ELF-1 (cell line): ENCODE data around the gene HOXD8.

Source experiments
- DNase-seq: peaks from one replicate; pipeline ENCODE4 v3.0.0-alpha.2; 2016; ENCODE audit warnings: low read depth, low spot score

Gene HOXD8

GRCh38 chr2:176146645-176147044 lies 17.1 kb downstream of the HOXD8 start:
- no peak for DNase-seq

- DNase-seq, result no peak
Measured at GRCh38 chr2:176147210-176147799, 17.8 kb downstream of the HOXD8 start.

- peak; percentile 64 for DNase-seq
Measured at GRCh38 chr2:176147800-176148496, 18.4 kb downstream of the HOXD8 start.

GRCh38 chr2:176148751-176149421 lies 19.4 kb downstream of the HOXD8 start:
- DNase-seq, result no peak

GRCh38 chr2:176149481-176149938 lies 20.0 kb downstream of the HOXD8 start:
- no peak for DNase-seq

- no peak for DNase-seq
Measured at GRCh38 chr2:176149939-176150583, 20.6 kb downstream of the HOXD8 start.

GRCh38 chr2:176150584-176151441 lies 21.3 kb downstream of the HOXD8 start:
- no peak for DNase-seq

- peak; percentile 30 for DNase-seq
Measured at GRCh38 chr2:176151442-176152287, 22.2 kb downstream of the HOXD8 start, which contains the start of gene HOXD4. TSS of gene HOXD4 (plus strand) at chr2:176151550. CDS start at chr2:176151634, 84 bp downstream.

- no peak for DNase-seq
Measured at GRCh38 chr2:176152350-176153181, 23.1 kb downstream of the HOXD8 start.

- DNase-seq, result no peak
Measured at GRCh38 chr2:176154576-176155252, 25.2 kb downstream of the HOXD8 start.

- no peak for DNase-seq
Measured at GRCh38 chr2:176155356-176156044, 26.0 kb downstream of the HOXD8 start.

- no peak for DNase-seq
Measured at GRCh38 chr2:176156301-176156806, 26.8 kb downstream of the HOXD8 start.

- DNase-seq, result no peak
Measured at GRCh38 chr2:176156807-176157498, 27.4 kb downstream of the HOXD8 start, which contains the start of gene HOXD3. TSS of gene HOXD3 (plus strand) at chr2:176157307. CDS start at chr2:176169115, 11,808 bp downstream.

GRCh38 chr2:176157499-176158185 lies 28.1 kb downstream of the HOXD8 start:
- DNase-seq, result peak; percentile 72

GRCh38 chr2:176158186-176158591 lies 28.7 kb downstream of the HOXD8 start:
- DNase-seq, result peak; percentile 48

- no peak for DNase-seq
Measured at GRCh38 chr2:176158855-176159662, 29.6 kb downstream of the HOXD8 start.
